H1 (cell line): ENCODE measurements around the gene PLCZ1. TPM values are rescaled to one million over a fixed set of nuclear protein-coding genes. Genes with fewer than 3 reads are reported as not detected.

Source experiments
- CTCF ChIA-PET: fragments of 300-600 bp; sonication (Branson Sonifier 250); formaldehyde crosslinking; loops from one replicate; lab custom pipeline; 2021; ENCODE audit not compliant: partially characterized antibody; lab: Charles Lee
- POLR2A ChIA-PET: fragments of 300-600 bp; sonication (Branson Sonifier 250); formaldehyde crosslinking; loops from one replicate; lab custom pipeline; 2021; ENCODE audit warnings: inconsistent platforms; ENCODE audit not compliant: partially characterized antibody; lab: Charles Lee
- DNase-seq, 2 experiments: peaks; one replicate each; pipeline versions ENCODE4 v3.0.0 to v3.0.0-alpha.2; 2010 to 2022; ENCODE audit warnings: low spot score in 2 of 2, low read depth in 1 of 2, mixed read lengths in 1 of 2
- FAIRE-seq: peaks from 2 replicates; lab custom pipeline; 2011; peaks lifted over from hg19 to GRCh38; lab: Jason Lieb, UNC
- H2AFZ ChIP-seq: 2 replicates; pipeline ENCODE4 v1.8.1; 2012; ENCODE audit warnings: low read length, inconsistent platforms
- H2AK5ac ChIP-seq: 2 replicates; pipeline ENCODE4 v1.6.1; 2013; ENCODE audit warnings: low read depth, low read length
- H2BK120ac ChIP-seq: replicated peaks from 2 replicates; pipeline ENCODE3; 2013; ENCODE audit warnings: low read depth, low read length, inconsistent platforms
- H2BK12ac ChIP-seq: 2 replicates; pipeline ENCODE4 v1.6.1; 2013; ENCODE audit warnings: low read depth, low read length
- H2BK15ac ChIP-seq: 2 replicates; pipeline ENCODE4 v1.6.1; 2013; ENCODE audit warnings: low read length
- H2BK20ac ChIP-seq: 2 replicates; pipeline ENCODE4 v1.6.1; 2013; ENCODE audit warnings: low read length
- H2BK5ac ChIP-seq: 2 replicates; pipeline ENCODE4 v1.6.1; 2013; ENCODE audit warnings: low read depth, low read length
- H3K14ac ChIP-seq: 2 replicates; pipeline ENCODE4 v1.6.1; 2013; ENCODE audit warnings: inconsistent platforms; ENCODE audit not compliant: insufficient read length
- H3K18ac ChIP-seq: 2 replicates; pipeline ENCODE4 v1.6.1; 2013; ENCODE audit warnings: low read length; ENCODE audit errors: extremely low read depth
- H3K23ac ChIP-seq: 2 replicates; pipeline ENCODE4 v1.6.1; 2013; ENCODE audit warnings: inconsistent platforms; ENCODE audit not compliant: insufficient read length
- H3K23me2 ChIP-seq: 2 replicates; pipeline ENCODE4 v1.6.1; 2013; ENCODE audit warnings: low read depth, low read length
- H3K27ac ChIP-seq: 2 replicates; pipeline ENCODE4 v1.6.1; 2011; ENCODE audit warnings: low read depth, low read length, inconsistent platforms
- H3K27me3 ChIP-seq, 4 experiments: replicated peaks in 1 of 4; 1 replicate in 1 of 4; 2 replicates in 3 of 4; pipeline versions ENCODE4 v1.6.1 to v1.8.1; 2011 to 2013; ENCODE audit warnings: low read length in 3 of 4, mild to moderate bottlenecking in 3 of 4, inconsistent platforms in 2 of 4, mixed read lengths in 2 of 4, moderate library complexity in 1 of 4; ENCODE audit not compliant: control insufficient read depth in 3 of 4, insufficient read depth in 3 of 4; ENCODE audit errors: extremely low read depth in 1 of 4
- H3K36me3 ChIP-seq, 4 experiments: 2 replicates each; pipeline versions ENCODE4 v1.6.1 to v1.8.1; 2011 to 2013; ENCODE audit warnings: mild to moderate bottlenecking in 4 of 4, low read length in 3 of 4, moderate library complexity in 2 of 4, control low read depth in 1 of 4, inconsistent platforms in 1 of 4; ENCODE audit not compliant: insufficient read depth in 4 of 4, control insufficient read depth in 2 of 4
- H3K4ac ChIP-seq: replicated peaks from 2 replicates; pipeline ENCODE3; 2013; ENCODE audit warnings: low read length, low read depth, mixed read lengths, inconsistent platforms; ENCODE audit not compliant: insufficient read length
- H3K4me1 ChIP-seq, 4 experiments: replicated peaks in 1 of 4; 1 replicate in 1 of 4; 2 replicates in 3 of 4; pipeline versions ENCODE4 v1.6.1 to v1.8.1; 2011 to 2013; ENCODE audit warnings: low read length in 3 of 4, inconsistent platforms in 2 of 4, mixed read lengths in 1 of 4; ENCODE audit not compliant: insufficient read depth in 4 of 4, control insufficient read depth in 3 of 4
- H3K4me2 ChIP-seq, 2 experiments: 2 replicates each; pipeline versions ENCODE4 v1.6.1 to v1.8.1; 2011 to 2013; ENCODE audit warnings: low read depth in 2 of 2, low read length in 2 of 2, control low read depth in 1 of 2, inconsistent platforms in 1 of 2, mild to moderate bottlenecking in 1 of 2; ENCODE audit not compliant: insufficient read depth in 1 of 2
- H3K4me3 ChIP-seq, 4 experiments: fragments of 200-600, 300-600 bp in 1 of 4; sonication (generic), shearing (Covaris generic), sonication (Bioruptor Twin) in 1 of 4; 2 replicates each; pipeline versions ENCODE4 v1.5.1 to v1.8.1; 2011 to 2016; ENCODE audit warnings: low read length in 4 of 4, low read depth in 3 of 4, control low read depth in 2 of 4, inconsistent platforms in 2 of 4, mild to moderate bottlenecking in 2 of 4, mixed read lengths in 1 of 4, moderate library complexity in 1 of 4; ENCODE audit not compliant: insufficient read depth in 2 of 4; ENCODE audit errors: extremely low read depth in 1 of 4
- H3K56ac ChIP-seq: replicated peaks from 2 replicates; pipeline ENCODE3; 2013; ENCODE audit warnings: low read depth, mild to moderate bottlenecking, mixed read lengths, low read length, inconsistent platforms; ENCODE audit not compliant: insufficient read length
- H3K79me1 ChIP-seq: 2 replicates; pipeline ENCODE4 v1.6.1; 2013; ENCODE audit warnings: low read depth, low read length, control low read depth
- H3K79me2 ChIP-seq, 2 experiments: 2 replicates each; pipeline versions ENCODE4 v1.6.1 to v1.8.1; 2012 to 2013; ENCODE audit warnings: low read length in 2 of 2, mild to moderate bottlenecking in 2 of 2, inconsistent platforms in 1 of 2; ENCODE audit not compliant: insufficient read depth in 2 of 2, control insufficient read depth in 1 of 2
- H3K9ac ChIP-seq, 4 experiments: replicated peaks in 1 of 4; 1 replicate in 1 of 4; 2 replicates in 3 of 4; pipeline versions ENCODE4 v1.6.1 to v1.8.1; 2011 to 2013; ENCODE audit warnings: low read depth in 3 of 4, low read length in 3 of 4, control low read depth in 2 of 4, mild to moderate bottlenecking in 2 of 4, moderate library complexity in 2 of 4, inconsistent platforms in 1 of 4; ENCODE audit errors: extremely low read depth in 1 of 4
- H3K9me3 ChIP-seq, 2 experiments: 2 replicates each; pipeline versions ENCODE4 v1.6.1 to v1.8.1; 2012 to 2013; ENCODE audit warnings: mild to moderate bottlenecking in 2 of 2, moderate library complexity in 2 of 2, control low read depth in 1 of 2, inconsistent platforms in 1 of 2, low read depth in 1 of 2, low read length in 1 of 2, mixed read lengths in 1 of 2; ENCODE audit not compliant: insufficient read depth in 2 of 2
- H4K20me1 ChIP-seq, 2 experiments: replicated peaks in 1 of 2; 2 replicates each; pipeline versions ENCODE3 to v1.8.1; 2011 to 2013; ENCODE audit warnings: inconsistent platforms in 2 of 2, low read length in 2 of 2, mild to moderate bottlenecking in 1 of 2; ENCODE audit not compliant: insufficient read depth in 2 of 2, control insufficient read depth in 1 of 2
- H4K5ac ChIP-seq: 2 replicates; pipeline ENCODE4 v1.6.1; 2013; ENCODE audit warnings: low read length, low read depth, mixed read lengths, inconsistent platforms; ENCODE audit not compliant: insufficient read length
- H4K8ac ChIP-seq: 2 replicates; pipeline ENCODE4 v1.8.0; 2013; ENCODE audit warnings: mild to moderate bottlenecking, moderate library complexity, low read length, inconsistent platforms; ENCODE audit not compliant: insufficient read depth; ENCODE audit errors: extremely low read depth
- H4K91ac ChIP-seq: replicated peaks from 2 replicates; pipeline ENCODE3; 2013; ENCODE audit warnings: low read length, mixed read lengths, inconsistent platforms; ENCODE audit not compliant: insufficient read length
- BACH1 ChIP-seq: IDR thresholded peaks from 2 replicates; pipeline ENCODE4 v1.6.1; 2012; ENCODE audit warnings: low read length, improper control_type of control experiment
- CHD1 ChIP-seq: IDR thresholded peaks from 2 replicates; pipeline ENCODE4 v1.6.1; 2012; ENCODE audit warnings: low read depth, low read length, improper control_type of control experiment
- CHD2 ChIP-seq: IDR thresholded peaks from 2 replicates; pipeline ENCODE4 v1.6.1; 2012; ENCODE audit warnings: low read length, improper control_type of control experiment
- EP300 ChIP-seq, 2 experiments: IDR thresholded peaks; 1 replicate in 1 of 2; 2 replicates in 1 of 2; pipeline ENCODE4 v1.6.1; 2011 to 2012; ENCODE audit warnings: low read depth in 2 of 2, low read length in 2 of 2, mild to moderate bottlenecking in 2 of 2, borderline replicate concordance in 1 of 2, inconsistent platforms in 1 of 2, moderate library complexity in 1 of 2
- GABPA ChIP-seq: IDR thresholded peaks from 2 replicates; pipeline ENCODE4 v1.6.1; 2011; ENCODE audit warnings: mild to moderate bottlenecking, low read length, moderate library complexity, borderline replicate concordance; ENCODE audit not compliant: insufficient read depth
- GTF2F1 ChIP-seq: IDR thresholded peaks from 2 replicates; pipeline ENCODE4 v1.6.1; 2012; ENCODE audit warnings: low read depth, low read length, improper control_type of control experiment, borderline replicate concordance
- JUN ChIP-seq: IDR thresholded peaks from 2 replicates; pipeline ENCODE4 v1.6.1; 2011; ENCODE audit warnings: low read depth, mild to moderate bottlenecking, improper control_type of control experiment, low read length
- KDM4A ChIP-seq: IDR thresholded peaks from one replicate; pipeline ENCODE4 v1.7.1; 2012; ENCODE audit warnings: low read depth, mild to moderate bottlenecking, moderate library complexity, low read length, inconsistent platforms; ENCODE audit not compliant: severe bottlenecking
- RFX5 ChIP-seq: IDR thresholded peaks from 2 replicates; pipeline ENCODE4 v1.6.1; 2011; ENCODE audit warnings: low read depth, low read length, improper control_type of control experiment, borderline replicate concordance
- RXRA ChIP-seq: IDR thresholded peaks from 2 replicates; pipeline ENCODE4 v1.6.1; 2011; ENCODE audit warnings: low read depth, mild to moderate bottlenecking, low read length, moderate library complexity; ENCODE audit not compliant: insufficient read depth
- SIN3A ChIP-seq, 2 experiments: IDR thresholded peaks in 1 of 2; conservative IDR thresholded peaks in 1 of 2; 2 replicates each; pipeline ENCODE4 v1.6.1; 2011 to 2012; ENCODE audit warnings: low read length in 2 of 2, improper control_type of control experiment in 1 of 2, low read depth in 1 of 2, mild to moderate bottlenecking in 1 of 2
- SP2 ChIP-seq: IDR thresholded peaks from 2 replicates; pipeline ENCODE4 v1.6.1; 2012; ENCODE audit warnings: mild to moderate bottlenecking, low read length, inconsistent platforms
- TAF1 ChIP-seq: IDR thresholded peaks from 2 replicates; pipeline ENCODE4 v1.6.1; 2011; ENCODE audit warnings: mild to moderate bottlenecking, low read depth, low read length
- TBP ChIP-seq: IDR thresholded peaks from 2 replicates; pipeline ENCODE4 v1.6.1; 2011; ENCODE audit warnings: low read depth, low read length, improper control_type of control experiment
- YY1 ChIP-seq: IDR thresholded peaks from 2 replicates; pipeline ENCODE4 v1.6.1; 2011; ENCODE audit warnings: low read depth, mild to moderate bottlenecking, low read length
- WGBS, 2 experiments: shearing (Covaris generic) in 1 of 2; methylation state at CpG; one replicate each; pipeline versions ENCODE4 v1.1.6 to v1.1.7; 2013 to 2015; ENCODE audit warnings: low lambda C conversion rate in 2 of 2, mixed read lengths in 2 of 2, inconsistent platforms in 1 of 2, low coverage in 1 of 2, missing lambda C conversion rate in 1 of 2; ENCODE audit not compliant: insufficient replicate concordance in 2 of 2, insufficient coverage in 1 of 2, insufficient read length in 1 of 2; ENCODE audit errors: extremely low coverage in 1 of 2, missing lambda C conversion rate in 1 of 2; 5-methylcytosine and 5-hydroxymethylcytosine counted together
- polyA plus RNA-seq, 7 experiments: library from polyadenylated mRNA; depleted of rRNA in 3 of 7; stranded (reverse) in 5 of 7; unstranded in 2 of 7; fragments of >200 nt in 5 of 7; fragments of 200-250 nt in 2 of 7; gene quantifications; 1 replicate in 5 of 7; 2 replicates in 1 of 7; 4 replicates in 1 of 7; pipeline versions ENCODE4 v1.2.1 to v1.2.3, GENCODE V29; 2011 to 2013; ENCODE audit warnings: missing spikeins in 2 of 7, mixed read lengths in 2 of 7
- total RNA-seq: library from RNA; stranded (reverse); fragmentation: NEBNext Ultra II Directional; extraction: Animal tissue kit (Norgen Biotek cat#: 25700); gene quantifications from 2 replicates; pipeline ENCODE4 v1.2.1, GENCODE V29; 2021

Gene PLCZ1
- total and polyA plus RNA-seq, 2 of the 8 experiments (the other 6 are each of a cell fraction or from before 2014, with no cell fraction given): not detected

DNA sequence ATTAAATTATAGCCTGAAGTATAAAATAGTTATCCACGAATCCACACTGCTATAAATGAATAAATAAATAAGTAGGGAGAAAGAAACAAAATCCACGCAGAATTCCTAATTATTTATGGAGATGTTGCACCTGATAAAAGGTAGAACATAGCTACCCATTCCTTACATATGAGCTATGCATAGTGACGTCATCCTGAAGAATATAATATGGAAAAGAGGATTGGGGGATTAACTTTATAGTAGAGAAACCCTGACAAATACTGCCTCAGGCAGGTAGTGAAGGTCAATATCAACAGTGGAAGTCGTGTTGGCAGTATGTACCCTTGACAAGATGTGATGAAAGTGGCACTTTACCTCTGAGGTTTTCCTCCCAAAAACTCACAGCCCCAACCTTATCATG, 82.5 kb downstream of the PLCZ1 start:
- Histone ChIP-seq H3K9me3 (no peaks in the 10 kb centered on the region), H3K9ac (no peak overlapping the region), H3K4me2 (no peak overlapping the region), H3K23ac (no peak overlapping the region), H3K23me2 (no peaks in the 10 kb centered on the region), H4K20me1 (no peaks in the 10 kb centered on the region), H3K14ac (no peak overlapping the region), H3K27ac (no peak overlapping the region), H2BK5ac (no peak overlapping the region), H3K4me3 (no peak overlapping the region), H3K4ac (no peak overlapping the region), H3K27me3 (no peaks in the 10 kb centered on the region), H4K8ac (no peak overlapping the region), H3K36me3 (no peaks in the 10 kb centered on the region), H3K18ac (no peak overlapping the region), H2BK120ac (no peak overlapping the region), H3K56ac (no peak overlapping the region), H2BK20ac (no peak overlapping the region), H4K5ac (no peak overlapping the region), H3K79me1 (no peaks in the 10 kb centered on the region), H3K79me2 (no peaks in the 10 kb centered on the region), H2BK12ac (no peak overlapping the region), H2AK5ac (no peak overlapping the region), H2AFZ (no peak overlapping the region), H4K91ac (no peak overlapping the region), H2BK15ac (no peak overlapping the region), H3K4me1 (no peaks in the 10 kb centered on the region)
- POLR2A ChIA-PET: no interaction called here
- DNase-seq (no peak), FAIRE-seq (no peak)
- CTCF ChIA-PET: interaction anchor here (0.6 to 2.0 kb wide), 7 partner anchors 13 to 1084 kb away, joined by 3 to 6 read pairs (median 4); no protein-coding TSS in a partner anchor
- WGBS, 2 experiments: 86% methylated on average over 4 of the region's 4 CpGs; no CpG with 5 or more reads in 1 of the 2 experiments
- TF ChIP-seq TBP (no peak), CHD1 (no peak), RFX5 (no peak), BACH1 (no peak), SIN3A (conservative IDR thresholded peaks at IDR 0.05 in 1 of 2, IDR thresholded peaks at IDR 0.05 in 1 of 2; ENCODE audit: low read depth in 1 of 2, low read length in 2 of 2) (no peak), KDM4A (no peak), CHD2 (no peak), JUN (no peak), YY1 (no peak), GABPA (no peak), GTF2F1 (no peak), TAF1 (no peak), RXRA (no peak), SP2 (no peak), EP300 (IDR thresholded peaks at IDR 0.05; ENCODE audit: borderline replicate concordance in 1 of 2, low read depth in 2 of 2, low read length in 2 of 2) (no peak)
